ENCODE data around the gene ENTR1.

DNA sequence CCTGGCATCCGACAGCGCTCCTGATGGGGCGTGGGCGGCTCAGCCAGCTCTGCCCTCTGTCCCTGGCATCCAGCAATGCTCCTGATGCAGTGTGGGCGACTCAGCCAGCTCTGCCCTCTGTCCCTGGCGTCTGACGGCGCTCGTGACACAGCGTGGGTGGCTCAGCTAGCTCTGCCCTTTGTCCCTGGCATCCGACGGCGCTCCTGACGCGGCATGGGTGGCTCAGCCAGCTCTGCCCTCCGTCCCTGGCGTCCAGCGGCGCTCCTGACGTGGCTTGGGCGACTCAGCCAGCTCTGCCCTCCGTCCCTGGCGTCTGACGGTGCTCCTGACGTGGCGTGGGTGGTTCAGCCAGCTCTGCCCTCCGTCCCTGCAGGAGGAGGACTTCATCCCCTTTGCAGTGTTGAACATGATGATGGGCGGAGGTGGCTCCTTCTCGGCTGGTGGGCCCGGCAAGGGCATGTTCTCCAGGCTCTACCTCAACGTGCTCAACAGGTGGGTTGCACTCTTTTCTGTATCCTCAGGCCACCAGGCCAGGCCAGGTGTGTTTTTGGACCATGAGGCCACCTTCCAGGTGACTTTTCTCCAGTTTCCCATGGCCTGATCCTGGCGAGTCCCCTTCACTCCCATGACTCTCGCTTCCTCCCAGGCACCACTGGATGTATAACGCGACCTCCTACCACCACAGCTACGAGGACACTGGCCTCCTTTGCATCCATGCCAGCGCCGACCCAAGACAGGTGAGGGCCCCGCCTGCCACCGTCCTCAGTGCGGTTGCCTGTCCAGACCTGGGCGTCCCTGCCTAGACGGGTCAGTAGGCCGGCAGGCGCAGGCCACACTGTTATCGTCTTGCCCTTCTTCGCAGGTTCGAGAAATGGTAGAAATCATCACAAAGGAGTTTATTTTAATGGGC lies 8.0 kb upstream of the ENTR1 start:
- TF ChIP-seq POLR2AphosphoS5 (IDR thresholded peaks at IDR 0.05; ENCODE audit: low read depth, low read length) (no peak), TAF1 (IDR thresholded peaks at IDR 0.05; ENCODE audit: borderline replicate concordance, insufficient read depth, low read length) (no peak)
- TF ChIP-seq, protein P1, sequence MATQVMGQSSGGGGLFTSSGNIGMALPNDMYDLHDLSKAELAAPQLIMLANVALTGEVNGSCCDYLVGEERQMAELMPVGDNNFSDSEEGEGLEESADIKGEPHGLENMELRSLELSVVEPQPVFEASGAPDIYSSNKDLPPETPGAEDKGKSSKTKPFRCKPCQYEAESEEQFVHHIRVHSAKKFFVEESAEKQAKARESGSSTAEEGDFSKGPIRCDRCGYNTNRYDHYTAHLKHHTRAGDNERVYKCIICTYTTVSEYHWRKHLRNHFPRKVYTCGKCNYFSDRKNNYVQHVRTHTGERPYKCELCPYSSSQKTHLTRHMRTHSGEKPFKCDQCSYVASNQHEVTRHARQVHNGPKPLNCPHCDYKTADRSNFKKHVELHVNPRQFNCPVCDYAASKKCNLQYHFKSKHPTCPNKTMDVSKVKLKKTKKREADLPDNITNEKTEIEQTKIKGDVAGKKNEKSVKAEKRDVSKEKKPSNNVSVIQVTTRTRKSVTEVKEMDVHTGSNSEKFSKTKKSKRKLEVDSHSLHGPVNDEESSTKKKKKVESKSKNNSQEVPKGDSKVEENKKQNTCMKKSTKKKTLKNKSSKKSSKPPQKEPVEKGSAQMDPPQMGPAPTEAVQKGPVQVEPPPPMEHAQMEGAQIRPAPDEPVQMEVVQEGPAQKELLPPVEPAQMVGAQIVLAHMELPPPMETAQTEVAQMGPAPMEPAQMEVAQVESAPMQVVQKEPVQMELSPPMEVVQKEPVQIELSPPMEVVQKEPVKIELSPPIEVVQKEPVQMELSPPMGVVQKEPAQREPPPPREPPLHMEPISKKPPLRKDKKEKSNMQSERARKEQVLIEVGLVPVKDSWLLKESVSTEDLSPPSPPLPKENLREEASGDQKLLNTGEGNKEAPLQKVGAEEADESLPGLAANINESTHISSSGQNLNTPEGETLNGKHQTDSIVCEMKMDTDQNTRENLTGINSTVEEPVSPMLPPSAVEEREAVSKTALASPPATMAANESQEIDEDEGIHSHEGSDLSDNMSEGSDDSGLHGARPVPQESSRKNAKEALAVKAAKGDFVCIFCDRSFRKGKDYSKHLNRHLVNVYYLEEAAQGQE (IDR thresholded peaks at IDR 0.05; ENCODE audit: insufficient read depth in 1 of 2, low read depth in 2 of 2, low read length in 2 of 2): no peak
